Panc1 (cell line): ENCODE results near the gene SBK1. TPM values are rescaled to one million over a fixed set of nuclear protein-coding genes. Genes with fewer than 3 reads are reported as not detected.

Experiments used
- ATAC-seq: fragments of 200-7000 bp; cut with Tn5 transposase; 2 replicates; pipeline ENCODE4 v1.9.1; 2020; ENCODE audit warnings: mild to moderate bottlenecking, moderate library complexity
- BruUV-seq: library from RNA; stranded (reverse); fragments of 400-500 nt; replicated peaks from 2 replicates; lab custom pipeline; 2021; lab: Mats Ljungman, UMichigan
- CTCF ChIA-PET: fragments of 300-600 bp; sonication (Branson Sonifier 250); formaldehyde crosslinking; loops from one replicate; lab custom pipeline; 2022; ENCODE audit warnings: antibody characterized with exemption; lab: Charles Lee
- POLR2A ChIA-PET: fragments of 300-600 bp; sonication (Branson Sonifier 250); formaldehyde crosslinking; loops from one replicate; lab custom pipeline; 2022; ENCODE audit warnings: antibody characterized with exemption; lab: Charles Lee
- DNase-seq: peaks from one replicate; pipeline ENCODE4 v3.0.0-alpha.2; 2010; ENCODE audit warnings: low read depth, low spot score
- H3K27ac ChIP-seq: 2 replicates; pipeline ENCODE4 v1.5.1; 2011; ENCODE audit warnings: mild to moderate bottlenecking, low read length, inconsistent platforms
- H3K27me3 ChIP-seq: fragments of 200-500 bp; sonication (Bioruptor generic); 2 replicates; pipeline ENCODE4 v1.6.0; 2014; ENCODE audit warnings: low read length, inconsistent platforms; ENCODE audit not compliant: control insufficient read depth, insufficient read depth
- H3K36me3 ChIP-seq: fragments of 200-500 bp; sonication (Bioruptor generic); 2 replicates; pipeline ENCODE4 v1.5.1; 2014; ENCODE audit warnings: inconsistent platforms, mild to moderate bottlenecking, low read length, moderate library complexity; ENCODE audit not compliant: control insufficient read depth, insufficient read depth
- H3K4me1 ChIP-seq: 2 replicates; pipeline ENCODE4 v1.5.1; 2011; ENCODE audit warnings: inconsistent platforms, mild to moderate bottlenecking, low read length, moderate library complexity; ENCODE audit not compliant: control insufficient read depth, insufficient read depth
- H3K4me3 ChIP-seq, 2 experiments: 2 replicates each; pipeline ENCODE4 v1.5.1; 2011 to 2012; ENCODE audit warnings: low read depth in 2 of 2, low read length in 2 of 2, mild to moderate bottlenecking in 2 of 2, inconsistent platforms in 1 of 2, moderate library complexity in 1 of 2
- H3K9me3 ChIP-seq: fragments of 200-500 bp; sonication (Bioruptor generic); 2 replicates; pipeline ENCODE4 v1.5.1; 2014; ENCODE audit warnings: low read depth, mild to moderate bottlenecking, inconsistent platforms, low read length, moderate library complexity; ENCODE audit not compliant: control insufficient read depth, insufficient read depth
- POLR2AphosphoS5 ChIP-seq: IDR thresholded peaks from 2 replicates; pipeline ENCODE4 v1.6.1; 2012; ENCODE audit warnings: mild to moderate bottlenecking, low read depth, low read length, moderate library complexity
- SIN3A ChIP-seq: IDR thresholded peaks from 2 replicates; pipeline ENCODE4 v1.6.1; 2012; ENCODE audit warnings: low read depth, mild to moderate bottlenecking, low read length, moderate library complexity, borderline replicate concordance; ENCODE audit not compliant: insufficient read depth
- TCF7L2 ChIP-seq: IDR thresholded peaks from 2 replicates; pipeline ENCODE4 v1.6.1; 2011; ENCODE audit warnings: mild to moderate bottlenecking, low read depth, low read length, inconsistent platforms
- in situ Hi-C: cut with HindIII; loops from 2 replicates; pipeline ENCODE4 v1.10.0; 2016; ENCODE audit warnings: low sequenced_read_pairs, low pct_unique_long_range_greater_than_20kb
- intact Hi-C: fragments of 100-400 bp; cut with micrococcal nuclease; formaldehyde crosslinking; loops from one replicate; pipeline ENCODE4 v1.10.0; 2022; ENCODE audit not compliant: unreplicated experiment
- total RNA-seq: library from RNA; stranded (reverse); gene quantifications from one replicate; pipeline ENCODE4 v1.2.1, GENCODE V29; 2021; ENCODE audit not compliant: unreplicated experiment
- TF ChIP-seq, protein P1 (sequence below), 2 experiments: IDR thresholded peaks; 2 replicates each; pipeline ENCODE4 v1.6.1; 2011 to 2012; ENCODE audit warnings: low read depth in 2 of 2, control low read depth in 1 of 2, low read length in 1 of 2, mild to moderate bottlenecking in 1 of 2, moderate library complexity in 1 of 2; ENCODE audit not compliant: insufficient read depth in 1 of 2
- TF ChIP-seq, protein P2 (sequence below): fragments of 450-650 bp; IDR thresholded peaks from 2 replicates; pipeline ENCODE4 v1.5.1; 2017; ENCODE audit warnings: mild to moderate bottlenecking

The SBK1 gene
- total RNA-seq, 1 experiment from 2014 or later: 2.4 TPM

DNA sequence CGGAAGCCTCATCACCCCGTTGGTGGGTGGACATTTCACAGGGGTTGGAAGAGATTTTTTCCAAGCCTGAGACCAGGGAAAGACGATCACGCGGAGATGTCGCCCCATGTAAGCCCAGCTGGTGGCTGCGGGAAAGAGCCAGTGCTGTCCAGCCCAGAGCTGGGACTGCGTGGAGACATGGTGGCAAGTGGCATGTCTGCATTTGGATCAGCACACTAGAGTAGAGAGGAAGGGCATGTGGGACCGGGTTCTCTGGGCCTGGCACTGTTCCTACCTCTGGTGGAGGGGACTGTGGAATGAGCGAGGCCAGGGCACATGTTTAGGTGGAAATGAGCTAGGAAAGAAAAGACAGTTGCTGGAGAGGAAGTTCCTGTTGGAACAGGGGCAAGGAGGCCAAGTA, 20.0 kb downstream of the SBK1 start:
- H3K4me1 ChIP-seq: no peaks in the 10 kb centered on the region
- no peaks in the 10 kb centered on the region for H3K36me3 ChIP-seq
- ChIA-PET CTCF (no interaction called here), POLR2A (no interaction called here)
- TF ChIP-seq, protein P1, sequence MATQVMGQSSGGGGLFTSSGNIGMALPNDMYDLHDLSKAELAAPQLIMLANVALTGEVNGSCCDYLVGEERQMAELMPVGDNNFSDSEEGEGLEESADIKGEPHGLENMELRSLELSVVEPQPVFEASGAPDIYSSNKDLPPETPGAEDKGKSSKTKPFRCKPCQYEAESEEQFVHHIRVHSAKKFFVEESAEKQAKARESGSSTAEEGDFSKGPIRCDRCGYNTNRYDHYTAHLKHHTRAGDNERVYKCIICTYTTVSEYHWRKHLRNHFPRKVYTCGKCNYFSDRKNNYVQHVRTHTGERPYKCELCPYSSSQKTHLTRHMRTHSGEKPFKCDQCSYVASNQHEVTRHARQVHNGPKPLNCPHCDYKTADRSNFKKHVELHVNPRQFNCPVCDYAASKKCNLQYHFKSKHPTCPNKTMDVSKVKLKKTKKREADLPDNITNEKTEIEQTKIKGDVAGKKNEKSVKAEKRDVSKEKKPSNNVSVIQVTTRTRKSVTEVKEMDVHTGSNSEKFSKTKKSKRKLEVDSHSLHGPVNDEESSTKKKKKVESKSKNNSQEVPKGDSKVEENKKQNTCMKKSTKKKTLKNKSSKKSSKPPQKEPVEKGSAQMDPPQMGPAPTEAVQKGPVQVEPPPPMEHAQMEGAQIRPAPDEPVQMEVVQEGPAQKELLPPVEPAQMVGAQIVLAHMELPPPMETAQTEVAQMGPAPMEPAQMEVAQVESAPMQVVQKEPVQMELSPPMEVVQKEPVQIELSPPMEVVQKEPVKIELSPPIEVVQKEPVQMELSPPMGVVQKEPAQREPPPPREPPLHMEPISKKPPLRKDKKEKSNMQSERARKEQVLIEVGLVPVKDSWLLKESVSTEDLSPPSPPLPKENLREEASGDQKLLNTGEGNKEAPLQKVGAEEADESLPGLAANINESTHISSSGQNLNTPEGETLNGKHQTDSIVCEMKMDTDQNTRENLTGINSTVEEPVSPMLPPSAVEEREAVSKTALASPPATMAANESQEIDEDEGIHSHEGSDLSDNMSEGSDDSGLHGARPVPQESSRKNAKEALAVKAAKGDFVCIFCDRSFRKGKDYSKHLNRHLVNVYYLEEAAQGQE (IDR thresholded peaks at IDR 0.05; ENCODE audit: insufficient read depth in 1 of 2, low read depth in 2 of 2, low read length in 1 of 2): no peak
- TF ChIP-seq POLR2AphosphoS5 (no peak), SIN3A (no peak)
- no peak overlapping the region for H3K4me3 ChIP-seq
- DNase-seq: no peak
- intact Hi-C loops: no loop called here
- H3K27me3 ChIP-seq: no peaks in the 10 kb centered on the region
- no TSS peak for BruUV-seq
- no peak overlapping the region for H3K27ac ChIP-seq
- in situ Hi-C loops: no loop called here
- no peak for ATAC-seq
- no peaks in the 10 kb centered on the region for H3K9me3 ChIP-seq

DNA sequence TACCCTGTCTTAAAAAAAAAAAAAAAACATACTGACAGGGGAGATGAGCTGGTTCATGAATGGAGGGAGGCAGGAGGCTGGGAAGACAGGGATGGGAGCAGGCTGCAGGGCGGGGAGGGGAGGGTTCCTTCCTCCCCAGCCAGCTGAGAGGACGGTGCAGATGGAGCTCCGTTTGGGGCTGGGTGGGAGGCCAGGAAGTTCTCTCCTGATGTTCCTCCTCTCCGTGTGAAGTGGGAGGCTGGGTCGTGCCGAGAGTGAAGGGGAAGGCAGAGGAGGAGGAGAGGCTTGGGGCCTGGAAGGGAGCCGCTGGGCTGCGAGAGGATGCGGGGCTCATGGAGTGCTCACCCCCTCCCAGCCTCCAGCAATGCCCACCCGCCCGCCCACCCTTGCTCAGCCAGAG, 21.3 kb downstream of the SBK1 start:
- TF ChIP-seq POLR2AphosphoS5: no peak
- no peak for TF ChIP-seq TCF7L2
- TF ChIP-seq, protein P1 (IDR thresholded peaks at IDR 0.05; ENCODE audit: insufficient read depth in 1 of 2, low read depth in 2 of 2, low read length in 1 of 2): no peak
- TF ChIP-seq, protein P2, sequence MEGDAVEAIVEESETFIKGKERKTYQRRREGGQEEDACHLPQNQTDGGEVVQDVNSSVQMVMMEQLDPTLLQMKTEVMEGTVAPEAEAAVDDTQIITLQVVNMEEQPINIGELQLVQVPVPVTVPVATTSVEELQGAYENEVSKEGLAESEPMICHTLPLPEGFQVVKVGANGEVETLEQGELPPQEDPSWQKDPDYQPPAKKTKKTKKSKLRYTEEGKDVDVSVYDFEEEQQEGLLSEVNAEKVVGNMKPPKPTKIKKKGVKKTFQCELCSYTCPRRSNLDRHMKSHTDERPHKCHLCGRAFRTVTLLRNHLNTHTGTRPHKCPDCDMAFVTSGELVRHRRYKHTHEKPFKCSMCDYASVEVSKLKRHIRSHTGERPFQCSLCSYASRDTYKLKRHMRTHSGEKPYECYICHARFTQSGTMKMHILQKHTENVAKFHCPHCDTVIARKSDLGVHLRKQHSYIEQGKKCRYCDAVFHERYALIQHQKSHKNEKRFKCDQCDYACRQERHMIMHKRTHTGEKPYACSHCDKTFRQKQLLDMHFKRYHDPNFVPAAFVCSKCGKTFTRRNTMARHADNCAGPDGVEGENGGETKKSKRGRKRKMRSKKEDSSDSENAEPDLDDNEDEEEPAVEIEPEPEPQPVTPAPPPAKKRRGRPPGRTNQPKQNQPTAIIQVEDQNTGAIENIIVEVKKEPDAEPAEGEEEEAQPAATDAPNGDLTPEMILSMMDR: no peak
- TF ChIP-seq SIN3A: no peak
- intact Hi-C loops: no loop called here
- Histone ChIP-seq H3K4me1 (no peaks in the 10 kb centered on the region), H3K4me3 (no peak overlapping the region), H3K36me3 (no peaks in the 10 kb centered on the region), H3K27ac (no peak overlapping the region), H3K9me3 (no peaks in the 10 kb centered on the region), H3K27me3 (no peaks in the 10 kb centered on the region)
- CTCF ChIA-PET: no interaction called here
- in situ Hi-C loops: no loop called here
- ATAC-seq (no peak), DNase-seq (no peak)
- BruUV-seq: no TSS peak
- POLR2A ChIA-PET: interaction anchor here (0.6 kb wide), 1 partner anchor 13 kb away, joined by 4 read pairs; no protein-coding TSS in a partner anchor
